SK-N-SH (cell line): ENCODE measurements around the gene VWA3A.

Source experiments
- EZH2phosphoT487 ChIP-seq: fragments of 200-600 bp; sonication (generic); IDR thresholded peaks from 2 replicates; pipeline ENCODE4 v1.6.1; 2017; ENCODE audit warnings: low read depth, mixed run types, mild to moderate bottlenecking, antibody characterized with exemption, moderate library complexity, borderline replicate concordance
- FOSL2 ChIP-seq: IDR thresholded peaks from 2 replicates; pipeline ENCODE4 v1.4.0; 2012; ENCODE audit warnings: low read depth, mild to moderate bottlenecking, moderate library complexity, borderline replicate concordance
- GATA2 ChIP-seq: sonication (generic); formaldehyde crosslinking; IDR thresholded peaks from 2 replicates; pipeline ENCODE4 v1.5.0; 2020; ENCODE audit warnings: mild to moderate bottlenecking, missing genetic modification reagents
- JUND ChIP-seq: IDR thresholded peaks from 2 replicates; pipeline ENCODE4 v1.4.0; 2012
- MXI1 ChIP-seq: IDR thresholded peaks from 2 replicates; pipeline ENCODE4 v1.6.1; 2012; ENCODE audit warnings: mild to moderate bottlenecking, low read depth, low read length, improper control_type of control experiment
- POLR2AphosphoS5 ChIP-seq: IDR thresholded peaks from 2 replicates; pipeline ENCODE4 v1.6.1; 2012; ENCODE audit warnings: low read depth, low read length
- RFX5 ChIP-seq: IDR thresholded peaks from 2 replicates; pipeline ENCODE4 v1.6.1; 2012; ENCODE audit warnings: mild to moderate bottlenecking, improper control_type of control experiment, low read length
- SMC3 ChIP-seq: IDR thresholded peaks from 2 replicates; pipeline ENCODE4 v1.6.1; 2012; ENCODE audit warnings: low read depth, low read length, improper control_type of control experiment
- TAF1 ChIP-seq: IDR thresholded peaks from 2 replicates; pipeline ENCODE4 v1.6.1; 2012; ENCODE audit warnings: low read depth, mild to moderate bottlenecking, low read length, moderate library complexity, borderline replicate concordance
- TF ChIP-seq, protein P1 (sequence below): fragments of 200-600 bp; sonication (generic); IDR thresholded peaks from 2 replicates; pipeline ENCODE4 v1.6.1; 2017; ENCODE audit warnings: antibody characterized with exemption, mild to moderate bottlenecking, moderate library complexity
- TF ChIP-seq, protein P2 (sequence below): IDR thresholded peaks from 2 replicates; pipeline ENCODE4 v1.6.1; 2012; ENCODE audit warnings: mild to moderate bottlenecking, low read depth, low read length, moderate library complexity
- TF ChIP-seq, protein P3 (sequence below): fragments of 150-350 bp; IDR thresholded peaks from 2 replicates; pipeline ENCODE4 v1.6.1; 2017; ENCODE audit warnings: antibody characterized with exemption, low read length, low read depth, borderline replicate concordance
- TF ChIP-seq, protein P4 (sequence below): IDR thresholded peaks from 2 replicates; pipeline ENCODE4 v1.4.0; 2012; ENCODE audit warnings: low read depth

DNA sequence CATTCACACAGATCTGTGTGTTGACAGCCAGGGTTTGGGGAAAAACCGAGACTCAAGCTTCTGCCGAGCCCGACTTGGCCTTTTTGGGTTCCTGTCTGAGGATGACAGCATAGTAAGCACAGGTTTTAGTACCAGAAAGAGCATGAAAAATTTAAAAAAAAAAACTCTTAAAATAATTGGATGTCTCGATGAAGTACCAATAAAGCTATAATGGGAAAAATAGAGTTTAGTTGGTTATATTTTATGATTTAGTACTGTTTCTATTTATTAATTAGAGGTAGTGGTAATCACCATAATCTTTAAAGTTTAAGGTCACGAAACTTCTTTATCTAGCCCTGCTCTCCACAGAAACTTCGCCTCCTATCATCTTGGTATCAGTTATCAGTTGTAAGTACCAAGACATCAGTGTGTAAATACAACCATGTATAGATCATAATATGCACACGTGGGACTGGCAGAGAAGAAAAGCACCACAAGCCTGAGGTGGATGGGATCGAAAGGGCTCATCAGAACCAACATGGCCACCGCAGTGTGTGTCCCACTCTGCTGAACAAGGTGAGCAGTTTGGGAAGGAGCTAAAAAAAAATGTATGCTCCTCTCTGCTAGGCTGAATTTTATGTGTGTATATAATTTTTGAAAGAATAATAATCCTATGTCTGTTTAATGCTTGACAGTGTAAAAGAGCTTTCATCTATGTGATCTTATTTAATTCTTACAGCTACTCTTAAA is 99.4 kb downstream of the VWA3A start:
- TF ChIP-seq TAF1: no peak
- no peak for TF ChIP-seq EZH2phosphoT487
- TF ChIP-seq MXI1: no peak
- TF ChIP-seq, protein P1, sequence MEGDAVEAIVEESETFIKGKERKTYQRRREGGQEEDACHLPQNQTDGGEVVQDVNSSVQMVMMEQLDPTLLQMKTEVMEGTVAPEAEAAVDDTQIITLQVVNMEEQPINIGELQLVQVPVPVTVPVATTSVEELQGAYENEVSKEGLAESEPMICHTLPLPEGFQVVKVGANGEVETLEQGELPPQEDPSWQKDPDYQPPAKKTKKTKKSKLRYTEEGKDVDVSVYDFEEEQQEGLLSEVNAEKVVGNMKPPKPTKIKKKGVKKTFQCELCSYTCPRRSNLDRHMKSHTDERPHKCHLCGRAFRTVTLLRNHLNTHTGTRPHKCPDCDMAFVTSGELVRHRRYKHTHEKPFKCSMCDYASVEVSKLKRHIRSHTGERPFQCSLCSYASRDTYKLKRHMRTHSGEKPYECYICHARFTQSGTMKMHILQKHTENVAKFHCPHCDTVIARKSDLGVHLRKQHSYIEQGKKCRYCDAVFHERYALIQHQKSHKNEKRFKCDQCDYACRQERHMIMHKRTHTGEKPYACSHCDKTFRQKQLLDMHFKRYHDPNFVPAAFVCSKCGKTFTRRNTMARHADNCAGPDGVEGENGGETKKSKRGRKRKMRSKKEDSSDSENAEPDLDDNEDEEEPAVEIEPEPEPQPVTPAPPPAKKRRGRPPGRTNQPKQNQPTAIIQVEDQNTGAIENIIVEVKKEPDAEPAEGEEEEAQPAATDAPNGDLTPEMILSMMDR: no peak
- TF ChIP-seq SMC3: no peak
- TF ChIP-seq, protein P2, sequence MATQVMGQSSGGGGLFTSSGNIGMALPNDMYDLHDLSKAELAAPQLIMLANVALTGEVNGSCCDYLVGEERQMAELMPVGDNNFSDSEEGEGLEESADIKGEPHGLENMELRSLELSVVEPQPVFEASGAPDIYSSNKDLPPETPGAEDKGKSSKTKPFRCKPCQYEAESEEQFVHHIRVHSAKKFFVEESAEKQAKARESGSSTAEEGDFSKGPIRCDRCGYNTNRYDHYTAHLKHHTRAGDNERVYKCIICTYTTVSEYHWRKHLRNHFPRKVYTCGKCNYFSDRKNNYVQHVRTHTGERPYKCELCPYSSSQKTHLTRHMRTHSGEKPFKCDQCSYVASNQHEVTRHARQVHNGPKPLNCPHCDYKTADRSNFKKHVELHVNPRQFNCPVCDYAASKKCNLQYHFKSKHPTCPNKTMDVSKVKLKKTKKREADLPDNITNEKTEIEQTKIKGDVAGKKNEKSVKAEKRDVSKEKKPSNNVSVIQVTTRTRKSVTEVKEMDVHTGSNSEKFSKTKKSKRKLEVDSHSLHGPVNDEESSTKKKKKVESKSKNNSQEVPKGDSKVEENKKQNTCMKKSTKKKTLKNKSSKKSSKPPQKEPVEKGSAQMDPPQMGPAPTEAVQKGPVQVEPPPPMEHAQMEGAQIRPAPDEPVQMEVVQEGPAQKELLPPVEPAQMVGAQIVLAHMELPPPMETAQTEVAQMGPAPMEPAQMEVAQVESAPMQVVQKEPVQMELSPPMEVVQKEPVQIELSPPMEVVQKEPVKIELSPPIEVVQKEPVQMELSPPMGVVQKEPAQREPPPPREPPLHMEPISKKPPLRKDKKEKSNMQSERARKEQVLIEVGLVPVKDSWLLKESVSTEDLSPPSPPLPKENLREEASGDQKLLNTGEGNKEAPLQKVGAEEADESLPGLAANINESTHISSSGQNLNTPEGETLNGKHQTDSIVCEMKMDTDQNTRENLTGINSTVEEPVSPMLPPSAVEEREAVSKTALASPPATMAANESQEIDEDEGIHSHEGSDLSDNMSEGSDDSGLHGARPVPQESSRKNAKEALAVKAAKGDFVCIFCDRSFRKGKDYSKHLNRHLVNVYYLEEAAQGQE: no peak
- TF ChIP-seq GATA2 (CRISPR knock-in tag): no peak
- TF ChIP-seq JUND: no peak
- TF ChIP-seq POLR2AphosphoS5: no peak
- TF ChIP-seq RFX5: peak; percentile 37; the same call in 1 of the 2 replicates
- TF ChIP-seq, protein P3, sequence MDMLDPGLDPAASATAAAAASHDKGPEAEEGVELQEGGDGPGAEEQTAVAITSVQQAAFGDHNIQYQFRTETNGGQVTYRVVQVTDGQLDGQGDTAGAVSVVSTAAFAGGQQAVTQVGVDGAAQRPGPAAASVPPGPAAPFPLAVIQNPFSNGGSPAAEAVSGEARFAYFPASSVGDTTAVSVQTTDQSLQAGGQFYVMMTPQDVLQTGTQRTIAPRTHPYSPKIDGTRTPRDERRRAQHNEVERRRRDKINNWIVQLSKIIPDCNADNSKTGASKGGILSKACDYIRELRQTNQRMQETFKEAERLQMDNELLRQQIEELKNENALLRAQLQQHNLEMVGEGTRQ: no peak
- TF ChIP-seq, protein P4, sequence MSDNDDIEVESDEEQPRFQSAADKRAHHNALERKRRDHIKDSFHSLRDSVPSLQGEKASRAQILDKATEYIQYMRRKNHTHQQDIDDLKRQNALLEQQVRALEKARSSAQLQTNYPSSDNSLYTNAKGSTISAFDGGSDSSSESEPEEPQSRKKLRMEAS: peak; percentile 6; the same call in 1 of the 2 replicates
- TF ChIP-seq FOSL2: no peak
